ENCODE measurements around the gene RIMKLB.
"Not testable (repeated sequence)": the region's sequence is repeated elsewhere in the genome, so short reads cannot be mapped to it uniquely, and the experiment has no call there.

GRCh38 chr12:8766121-8766520, 68.3 kb downstream of the RIMKLB start:
- TF ChIP-seq TCF12 (IDR thresholded peaks at IDR 0.05); CTCF (IDR thresholded peaks at IDR 0.05); TEAD4 (IDR thresholded peaks at IDR 0.05; ENCODE audit: borderline replicate concordance, insufficient read depth); POLR2AphosphoS5 (IDR thresholded peaks at IDR 0.05; ENCODE audit: low read depth, low read length); CHD2 (IDR thresholded peaks at IDR 0.05; ENCODE audit: low read length, partially characterized antibody); EP300 (IDR thresholded peaks at IDR 0.05; ENCODE audit: borderline replicate concordance in 1 of 2, low read depth in 1 of 2, low read length in 1 of 2); EZH2phosphoT487 (IDR thresholded peaks at IDR 0.05; ENCODE audit: borderline replicate concordance, low read depth); GABPA (IDR thresholded peaks at IDR 0.05; ENCODE audit: low read depth); TAF1 (IDR thresholded peaks at IDR 0.05; ENCODE audit: borderline replicate concordance, low read depth, low read length); RFX5 (IDR thresholded peaks at IDR 0.05; ENCODE audit: low read length); FOXM1 (IDR thresholded peaks at IDR 0.05; ENCODE audit: low read depth): not testable (repeated sequence)
